SK-MEL-5 (cell line): ENCODE results near the gene TBC1D1. TPM values are rescaled to one million over a fixed set of nuclear protein-coding genes. Genes with fewer than 3 reads are reported as not detected.

ENCODE experiments used
- DNase-seq: peaks from one replicate; pipeline ENCODE4 v3.0.0-alpha.2; 2016; ENCODE audit warnings: low read depth, low spot score
- in situ Hi-C: cut with HindIII; loops from 2 replicates; pipeline ENCODE4 v1.10.0; 2016; ENCODE audit warnings: low sequenced_read_pairs, high pct_unique_total_duplicates, low pct_unique_long_range_greater_than_20kb
- total RNA-seq: library from RNA; depleted of rRNA; stranded (reverse); fragments of >200 nt; shearing (Covaris generic); gene quantifications from 2 replicates; pipeline ENCODE4 v1.2.3, GENCODE V29; 2014

TBC1D1 gene
- total RNA-seq, 1 experiment from 2014 or later = 54.9 TPM

DNA sequence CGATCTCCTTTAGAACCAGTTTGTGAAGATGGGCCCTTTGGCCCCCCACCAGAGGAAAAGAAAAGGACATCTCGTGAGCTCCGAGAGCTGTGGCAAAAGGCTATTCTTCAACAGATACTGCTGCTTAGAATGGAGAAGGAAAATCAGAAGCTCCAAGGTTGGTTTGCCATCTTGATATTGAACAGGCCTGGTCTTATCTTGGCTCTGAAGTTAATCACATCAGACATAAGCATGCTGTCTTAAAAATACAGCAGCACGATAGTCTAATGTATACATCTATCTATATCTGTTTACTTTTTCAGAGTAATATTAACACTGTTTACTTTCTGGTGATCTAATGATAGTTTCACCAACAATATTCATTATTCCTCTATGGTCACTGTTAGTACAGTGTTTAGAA lies 199.1 kb downstream of the TBC1D1 start:
- in situ Hi-C loops = no loop called here
- no peak for DNase-seq

- in situ Hi-C loops = no loop called here
- no peak for DNase-seq
Measured at GRCh38 chr4:38090455-38091246, 199.8 kb downstream of the TBC1D1 start.

GRCh38 chr4:38091636-38092035 lies 200.8 kb downstream of the TBC1D1 start:
- no peak for DNase-seq
- in situ Hi-C loops = no loop called here

- in situ Hi-C loops = no loop called here
- no peak for DNase-seq
Measured at GRCh38 chr4:38092701-38093100, 201.8 kb downstream of the TBC1D1 start.

DNA sequence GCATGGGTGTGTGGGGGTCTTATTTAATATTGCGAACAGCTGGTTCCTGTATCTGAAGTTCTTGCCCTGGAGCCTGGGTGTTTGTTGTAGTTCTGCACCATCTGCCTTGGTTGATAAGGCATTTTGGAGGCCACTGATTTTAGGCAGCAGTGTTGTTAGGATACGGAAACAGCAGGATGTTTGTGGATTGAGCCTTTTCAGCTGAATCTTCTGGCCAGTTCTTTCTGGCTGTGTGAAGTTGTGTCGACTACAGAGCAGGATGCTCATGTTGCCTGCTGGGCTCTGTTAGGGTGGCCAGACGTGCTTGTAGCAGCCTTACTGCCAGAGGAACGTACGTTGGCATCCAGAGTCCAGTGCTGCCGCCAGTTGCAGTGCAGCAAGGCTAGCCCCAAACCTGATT lies 203.5 kb downstream of the TBC1D1 start:
- in situ Hi-C loops = no loop called here
- no peak for DNase-seq

- no peak for DNase-seq
- in situ Hi-C loops = no loop called here
Measured at GRCh38 chr4:38095691-38096090, 204.8 kb downstream of the TBC1D1 start.

DNA sequence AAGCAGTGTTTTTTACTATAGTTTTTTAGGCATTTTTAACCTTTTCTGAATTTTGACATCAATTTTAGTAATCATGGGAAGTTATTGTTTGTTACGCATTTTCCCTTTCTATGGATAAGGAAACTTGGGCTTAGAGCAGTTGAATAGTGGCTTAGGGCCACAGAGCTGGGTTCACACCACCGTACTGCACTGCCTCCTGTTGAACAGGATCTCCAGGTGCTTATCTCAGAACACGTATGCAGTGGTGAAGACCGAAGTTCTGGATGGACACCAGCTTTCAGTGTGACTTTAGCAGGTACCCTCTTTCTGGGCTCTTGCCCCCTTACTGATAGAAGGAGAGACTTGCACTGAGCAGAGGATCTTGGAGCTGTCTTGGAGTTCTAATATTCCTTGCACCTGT lies 206.9 kb downstream of the TBC1D1 start:
- no peak for DNase-seq
- in situ Hi-C loops = no loop called here

DNA sequence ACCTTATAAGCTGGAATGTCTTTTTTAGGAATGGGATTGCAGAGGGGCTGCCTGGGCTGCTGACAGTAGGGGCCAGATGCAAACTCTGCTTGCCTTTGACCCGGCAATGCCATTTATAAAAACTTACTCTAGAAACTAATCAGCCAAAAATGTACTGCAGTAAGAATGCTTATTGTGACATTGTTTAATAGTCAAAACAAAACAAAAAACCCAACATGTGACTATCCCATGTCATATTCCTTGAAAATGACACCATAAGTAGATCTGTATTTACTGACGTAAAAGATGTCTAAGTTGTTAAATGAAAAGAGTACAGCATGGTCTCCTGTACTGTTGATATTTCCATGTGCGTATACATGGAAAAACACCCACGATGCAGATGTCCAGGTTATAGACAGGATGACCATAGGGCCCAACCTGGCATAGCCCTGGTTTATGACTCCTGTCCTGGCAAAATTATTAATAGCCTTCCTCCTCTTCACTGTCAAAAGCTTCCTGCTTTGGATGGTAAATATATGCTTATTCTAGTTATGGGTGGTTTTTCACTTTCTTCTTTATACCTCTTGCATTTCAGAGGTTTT lies 208.2 kb downstream of the TBC1D1 start:
- in situ Hi-C loops = no loop called here
- DNase-seq = no peak

- in situ Hi-C loops = no loop called here
- DNase-seq = no peak
Measured at GRCh38 chr4:38099908-38100407, 209.1 kb downstream of the TBC1D1 start.

DNA sequence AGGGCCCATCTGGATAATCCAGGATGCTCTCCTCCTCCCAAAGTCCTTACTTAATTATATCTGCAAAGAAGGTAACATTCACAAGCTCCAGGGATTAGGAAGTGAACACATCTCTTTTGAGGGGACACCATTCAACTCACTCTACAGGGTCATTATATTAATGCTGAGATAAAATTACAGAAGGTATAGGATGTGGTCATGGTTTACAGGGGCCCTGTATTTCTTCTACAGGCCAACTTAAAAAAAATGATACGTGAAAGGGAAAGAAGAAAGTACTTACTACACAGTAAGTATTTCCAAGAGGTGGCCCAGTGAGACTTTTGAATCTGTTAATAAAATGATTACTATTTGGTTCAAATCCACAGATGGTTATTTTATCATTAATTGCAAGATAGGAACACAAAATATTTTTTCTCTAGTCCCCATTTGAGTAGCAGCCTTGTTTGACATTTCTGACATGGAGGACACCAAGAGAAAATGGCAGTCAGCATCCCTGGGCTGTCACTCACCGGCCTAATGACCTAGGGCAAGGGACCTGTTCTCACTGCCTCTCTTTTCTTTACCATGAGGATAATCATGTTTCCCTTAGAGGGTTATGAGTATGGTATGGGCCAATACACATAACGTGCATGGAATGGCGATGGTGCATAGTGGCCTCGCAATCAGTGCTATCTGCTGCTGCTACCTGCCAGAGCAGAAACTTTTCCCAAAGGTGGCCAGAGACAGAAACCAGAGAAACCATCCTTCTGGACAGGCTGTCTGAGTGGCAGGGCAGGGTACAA lies 209.8 kb downstream of the TBC1D1 start:
- in situ Hi-C loops = no loop called here
- DNase-seq = no peak

DNA sequence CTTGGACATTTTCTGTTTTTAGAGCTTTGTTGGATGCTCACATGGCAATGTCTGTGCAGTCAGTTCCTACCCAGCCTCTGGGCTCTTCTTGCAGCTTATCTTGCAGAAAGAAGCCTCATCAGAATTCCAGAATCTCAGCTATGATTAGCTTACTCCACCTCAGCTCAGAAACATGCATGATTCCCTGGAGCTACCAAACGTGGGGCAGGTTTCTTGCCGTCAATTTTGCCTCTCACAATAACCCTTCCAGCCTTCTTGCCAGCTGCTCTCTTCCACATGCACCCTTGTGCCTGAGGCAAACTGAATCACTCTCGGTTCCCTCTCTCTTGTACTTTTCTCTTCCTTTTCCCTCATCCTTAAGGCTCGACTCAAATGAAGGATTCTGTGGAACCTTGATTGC lies 210.7 kb downstream of the TBC1D1 start:
- DNase-seq = no peak
- in situ Hi-C loops = no loop called here

- in situ Hi-C loops = no loop called here
Measured at GRCh38 chr4:38102957-38103588, 212.2 kb downstream of the TBC1D1 start.

DNA sequence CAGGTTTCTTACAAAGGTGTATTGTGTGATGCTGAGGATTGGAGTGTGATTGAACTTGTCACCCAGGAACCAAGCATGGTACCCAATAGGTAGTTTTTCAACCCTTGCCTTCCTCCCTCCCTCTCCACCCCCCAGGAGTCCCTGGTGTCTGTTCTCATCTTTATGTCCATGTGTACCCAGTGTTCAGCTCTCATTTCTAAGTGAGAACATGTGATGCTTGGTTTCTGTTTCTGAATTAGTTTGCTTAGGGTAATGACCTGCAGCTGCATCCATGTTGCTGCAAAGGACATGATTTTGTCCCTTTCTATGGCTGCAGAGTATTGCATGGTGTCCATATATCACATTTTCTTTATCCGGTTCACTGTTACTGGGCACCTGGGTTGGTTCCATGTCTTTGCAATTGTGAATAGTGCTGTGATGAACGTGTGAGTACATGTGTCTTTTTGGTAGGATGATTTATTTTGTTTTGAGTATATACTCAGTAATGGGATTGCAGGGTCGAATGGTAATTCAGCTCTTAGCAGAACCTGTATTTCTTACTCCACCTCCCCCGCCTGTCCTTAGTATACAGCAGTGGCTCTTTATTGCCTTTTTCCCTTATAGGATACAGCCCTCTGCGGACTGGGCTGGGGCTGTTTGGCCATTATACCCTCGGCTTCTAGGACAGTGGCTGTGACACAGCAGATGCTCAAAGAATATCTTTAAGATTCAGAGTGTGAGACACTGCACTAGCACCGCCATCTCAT lies 214.8 kb downstream of the TBC1D1 start:
- in situ Hi-C loops = no loop called here
- DNase-seq = no peak

More at GRCh38 chr4:38102957-38103588, 212.2 kb downstream of the TBC1D1 start:
- DNase-seq = no peak

DNA sequence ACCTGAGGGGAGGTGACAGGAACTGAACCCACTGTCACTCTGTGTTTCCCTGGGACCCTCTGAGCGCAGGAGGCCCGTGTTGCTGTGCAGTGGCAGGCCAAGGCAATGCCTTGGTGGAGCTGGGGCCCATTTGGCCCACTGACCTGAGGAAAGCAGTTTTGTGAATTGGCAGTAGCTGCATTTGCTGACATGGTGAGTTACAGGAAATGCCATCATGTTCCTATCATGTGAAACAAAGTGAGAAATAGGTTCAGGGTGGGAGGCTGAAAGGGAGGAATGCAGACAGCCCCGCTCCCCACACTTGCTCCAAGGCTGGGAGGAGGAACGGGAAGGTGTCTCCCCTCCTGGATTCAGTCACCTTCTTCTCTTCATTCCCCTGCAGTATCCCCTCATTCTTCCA lies 215.4 kb downstream of the TBC1D1 start:
- DNase-seq = no peak
- in situ Hi-C loops = no loop called here

GRCh38 chr4:38106886-38107514 lies 216.1 kb downstream of the TBC1D1 start:
- DNase-seq = no peak
- in situ Hi-C loops = no loop called here

DNA sequence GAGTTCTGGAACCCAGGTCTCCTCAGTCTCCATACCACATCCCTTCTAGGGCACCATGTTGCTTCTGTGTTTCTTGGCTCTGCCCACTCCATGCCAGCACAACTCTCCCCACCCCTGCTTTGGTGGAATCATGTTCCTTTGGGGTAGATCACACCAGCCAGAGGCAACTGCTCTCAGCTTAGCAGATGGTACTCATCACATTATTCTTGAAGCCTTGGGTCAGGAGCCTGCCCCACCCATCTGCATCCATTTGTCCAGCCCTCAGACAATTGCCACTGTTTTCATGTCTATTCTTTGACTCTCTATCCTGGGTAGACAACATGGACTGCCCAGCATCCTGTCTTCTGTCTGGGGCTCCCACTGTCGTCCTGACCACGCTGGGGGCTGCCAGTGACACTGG lies 216.9 kb downstream of the TBC1D1 start:
- in situ Hi-C loops = no loop called here
- no peak for DNase-seq

- in situ Hi-C loops = no loop called here
Measured at GRCh38 chr4:38109370-38109769, 218.5 kb downstream of the TBC1D1 start.

More at GRCh38 chr4:38109370-38109769, 218.5 kb downstream of the TBC1D1 start:
- no peak for DNase-seq
